Mesodermal cell (in vitro differentiated cells): ENCODE data around the gene BAZ2B.

ENCODE experiments used
- H3K27ac ChIP-seq: 2 replicates; pipeline ENCODE4 v1.7.0; 2013; ENCODE audit warnings: mild to moderate bottlenecking, low read depth, low read length, moderate library complexity; ENCODE audit not compliant: severe bottlenecking
- H3K36me3 ChIP-seq: 2 replicates; pipeline ENCODE4 v1.7.1; 2013; ENCODE audit warnings: mild to moderate bottlenecking, low read length, moderate library complexity; ENCODE audit not compliant: control insufficient read depth, insufficient read depth
- H3K4me1 ChIP-seq: one replicate; pipeline ENCODE4 v1.7.1; 2013; ENCODE audit warnings: mild to moderate bottlenecking, low read length; ENCODE audit not compliant: insufficient read depth, control insufficient read depth, poor library complexity, severe bottlenecking
- H3K4me3 ChIP-seq: 2 replicates; pipeline ENCODE4 v1.7.0; 2013; ENCODE audit warnings: low read length, control low read depth, mild to moderate bottlenecking; ENCODE audit not compliant: insufficient read depth, poor library complexity, severe bottlenecking; ENCODE audit errors: extremely low read depth
- H3K9me3 ChIP-seq: 2 replicates; pipeline ENCODE4 v1.7.1; 2013; ENCODE audit warnings: mild to moderate bottlenecking, low read length, moderate library complexity; ENCODE audit not compliant: control insufficient read depth
- WGBS, 2 experiments: methylation state at CpG; one replicate each; pipeline ENCODE4 v1.1.5; 2013; ENCODE audit warnings: missing lambda C conversion rate in 2 of 2; ENCODE audit not compliant: insufficient coverage in 2 of 2; 5-methylcytosine and 5-hydroxymethylcytosine counted together

Gene BAZ2B

DNA sequence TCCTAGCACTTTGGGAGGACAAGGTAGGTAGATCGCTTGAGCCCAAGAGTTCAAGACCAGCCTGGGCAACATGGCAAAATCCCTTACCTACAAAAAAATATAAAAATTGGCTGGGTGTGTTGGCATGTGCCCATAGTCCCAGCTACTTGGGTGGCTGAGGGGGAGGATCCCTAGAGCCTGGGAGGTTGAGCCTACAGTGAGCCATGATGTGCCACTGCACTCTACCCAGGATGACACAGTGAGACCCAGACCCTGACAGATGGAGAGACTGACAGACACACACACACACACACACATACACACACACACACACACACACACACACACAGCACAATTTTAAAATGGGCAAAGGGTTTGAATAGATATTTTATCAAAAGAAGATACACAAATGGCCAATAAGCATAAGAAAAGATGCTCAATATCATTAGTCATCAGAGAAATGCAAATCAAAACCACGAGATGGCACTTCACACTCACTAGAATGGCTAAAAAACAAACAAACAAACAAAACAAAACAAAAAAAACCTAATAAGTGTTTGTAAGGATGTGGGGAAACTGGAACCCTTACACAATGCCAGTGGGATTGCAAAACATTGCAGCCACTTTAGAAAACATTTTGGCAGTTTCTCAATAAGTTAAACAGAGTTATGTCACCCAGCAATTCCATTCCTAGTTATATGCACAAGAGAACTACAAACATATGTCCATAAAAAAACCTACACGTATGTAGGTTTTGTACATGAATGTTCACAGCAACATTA, 42.3 kb downstream of the BAZ2B start:
- no CpG with 5 or more reads among the region's 3 CpGs for WGBS, 2 experiments
- H3K27ac ChIP-seq, result no peak overlapping the region

GRCh38 chr2:159573294-159573693, 43.1 kb downstream of the BAZ2B start:
- 90% methylated on average over 3 of the region's 4 CpGs; no CpG with 5 or more reads in 1 of the 2 experiments for WGBS, 2 experiments
- Histone ChIP-seq H3K36me3 (peaks cover 28% of the 10 kb centered on the region), H3K4me3 (no peak overlapping the region), H3K4me1 (no peaks in the 10 kb centered on the region), H3K27ac (no peak overlapping the region), H3K9me3 (peaks cover 13% of the 10 kb centered on the region)

More for the DNA sequence above, 42.3 kb downstream of the BAZ2B start:
- H3K9me3 ChIP-seq, result peaks cover 13% of the 10 kb centered on the region
- no peak overlapping the region for H3K4me3 ChIP-seq
- no peaks in the 10 kb centered on the region for H3K4me1 ChIP-seq
- peaks cover 28% of the 10 kb centered on the region for H3K36me3 ChIP-seq

GRCh38 chr2:159572459-159572858, 43.9 kb downstream of the BAZ2B start:
- peaks cover 13% of the 10 kb centered on the region for H3K9me3 ChIP-seq
- H3K4me3 ChIP-seq, result no peak overlapping the region
- H3K36me3 ChIP-seq, result peaks cover 34% of the 10 kb centered on the region
- H3K4me1 ChIP-seq, result no peaks in the 10 kb centered on the region
- no peak overlapping the region for H3K27ac ChIP-seq

DNA sequence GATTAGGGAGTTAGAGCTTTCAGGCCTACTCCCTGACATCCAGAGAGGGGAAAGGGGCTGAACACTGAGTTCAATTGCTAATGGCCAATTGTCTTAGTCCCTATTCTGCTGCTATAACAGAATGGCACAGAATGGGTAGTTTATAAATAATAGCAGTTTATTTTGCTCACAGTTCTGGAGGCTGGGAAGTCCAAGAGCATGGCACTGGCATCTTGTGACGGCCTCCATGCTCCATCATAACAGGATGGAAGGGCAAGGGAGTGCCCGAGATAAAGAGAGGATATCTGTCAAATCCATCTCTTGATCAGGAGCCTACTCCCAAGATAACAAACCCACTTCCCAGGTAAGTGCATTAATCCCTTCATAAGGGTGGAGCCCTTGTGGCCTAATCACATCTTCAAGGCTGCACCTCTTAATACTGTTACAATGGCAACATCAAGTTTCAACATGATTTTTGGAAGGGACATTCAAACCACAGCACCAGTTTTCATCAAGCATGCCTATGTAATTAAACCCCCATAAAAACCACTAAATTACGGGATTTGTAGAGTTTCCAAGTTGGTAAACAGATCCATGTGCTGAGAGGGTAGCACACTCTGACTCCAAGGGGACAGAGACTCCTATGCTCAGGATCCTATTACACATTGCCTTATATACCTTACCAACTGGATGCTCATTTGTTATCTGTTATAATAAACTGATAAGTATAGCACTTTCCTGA, 44.6 kb downstream of the BAZ2B start:
- WGBS, 2 experiments, result 90 to 100% methylated on average over 1 to 2 of the region's 3 CpGs
- Histone ChIP-seq H3K36me3 (peaks cover 34% of the 10 kb centered on the region), H3K4me3 (no peak overlapping the region)

DNA sequence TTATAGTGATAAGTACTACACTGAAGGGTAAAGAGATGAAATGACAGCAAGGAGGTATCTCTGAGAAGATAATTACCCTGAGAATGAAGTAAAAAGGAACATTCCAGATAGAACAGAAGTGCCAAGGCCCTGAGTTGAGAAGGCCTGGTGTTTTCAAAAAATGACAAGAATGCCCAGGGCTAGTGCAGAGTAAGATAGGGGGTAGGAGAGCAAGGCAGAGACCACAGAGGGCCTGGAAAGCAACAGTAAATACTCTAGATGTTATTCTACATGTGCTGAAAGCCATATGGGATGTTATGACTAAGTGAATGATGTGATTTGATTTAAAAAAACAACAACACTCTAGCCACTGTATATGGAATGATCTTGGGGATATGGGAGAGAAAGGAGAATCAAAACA, 52.3 kb downstream of the BAZ2B start:
- H3K4me3 ChIP-seq, result no peak overlapping the region
- peaks cover 7% of the 10 kb centered on the region for H3K4me1 ChIP-seq
- peaks cover 17% of the 10 kb centered on the region for H3K36me3 ChIP-seq
- peak overlapping the region; percentile 33 for H3K27ac ChIP-seq
- no peaks in the 10 kb centered on the region for H3K9me3 ChIP-seq

More for the DNA sequence above, 44.6 kb downstream of the BAZ2B start:
- Histone ChIP-seq H3K9me3 (peaks cover 13% of the 10 kb centered on the region), H3K27ac (no peak overlapping the region), H3K4me1 (no peaks in the 10 kb centered on the region)

DNA sequence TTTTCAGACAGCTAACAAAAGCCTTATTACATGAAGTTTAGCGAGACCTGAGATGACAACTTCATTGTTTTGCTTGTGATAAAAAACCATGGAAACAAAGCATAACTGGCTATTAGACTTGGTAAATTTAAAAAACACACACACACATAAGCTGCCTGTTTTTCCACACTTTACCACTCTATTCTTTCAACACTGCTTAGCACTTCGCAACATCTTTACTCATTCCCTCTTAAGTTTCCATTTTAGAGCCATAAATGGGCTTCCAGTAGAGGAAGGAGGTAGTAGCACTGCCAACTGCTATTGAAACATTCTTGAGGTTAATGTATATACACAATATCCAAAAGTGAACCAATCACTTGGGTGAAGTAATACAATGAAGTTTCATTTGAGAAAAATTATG, 54.1 kb downstream of the BAZ2B start:
- no CpG with 5 or more reads among the region's 2 CpGs for WGBS, 2 experiments
- peaks cover 11% of the 10 kb centered on the region for H3K36me3 ChIP-seq
- no peak overlapping the region for H3K4me3 ChIP-seq
- no peaks in the 10 kb centered on the region for H3K9me3 ChIP-seq
- H3K4me1 ChIP-seq, result peaks cover 7% of the 10 kb centered on the region
- H3K27ac ChIP-seq, result no peak overlapping the region

DNA sequence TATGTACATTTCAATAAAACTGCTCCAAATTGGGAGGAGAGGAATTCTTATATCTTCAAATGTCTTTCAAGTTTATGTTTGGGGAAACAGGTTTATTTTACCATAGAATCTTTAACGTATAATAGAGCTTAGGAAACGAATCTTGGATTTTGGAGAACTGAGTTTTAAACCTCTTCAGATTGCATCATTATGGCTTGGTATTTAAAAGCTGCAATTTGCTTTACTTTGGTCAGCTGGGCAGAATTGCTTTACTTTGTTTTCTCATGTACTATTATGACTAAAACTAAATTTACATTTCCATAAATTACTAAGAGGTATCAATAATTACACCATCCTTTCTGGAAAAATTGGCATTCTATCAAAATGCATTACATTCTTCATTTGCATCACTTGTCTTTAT, 54.6 kb downstream of the BAZ2B start:
- Histone ChIP-seq H3K36me3 (peaks cover 11% of the 10 kb centered on the region), H3K4me1 (peaks cover 7% of the 10 kb centered on the region), H3K9me3 (no peaks in the 10 kb centered on the region), H3K4me3 (no peak overlapping the region), H3K27ac (no peak overlapping the region)
- 100% methylated on average over 1 to 2 of the region's 2 CpGs for WGBS, 2 experiments

- H3K27ac ChIP-seq, result no peak overlapping the region
- peaks cover 11% of the 10 kb centered on the region for H3K36me3 ChIP-seq
- no peaks in the 10 kb centered on the region for H3K9me3 ChIP-seq
- peaks cover 7% of the 10 kb centered on the region for H3K4me1 ChIP-seq
- no peak overlapping the region for H3K4me3 ChIP-seq
These were observed 55.1 kb downstream of the BAZ2B start for GRCh38 chr2:159561242-159561641.

GRCh38 chr2:159559034-159559433, 57.3 kb downstream of the BAZ2B start:
- Histone ChIP-seq H3K4me1 (peaks cover 3% of the 10 kb centered on the region), H3K27ac (no peak overlapping the region), H3K4me3 (no peak overlapping the region), H3K36me3 (no peaks in the 10 kb centered on the region), H3K9me3 (no peaks in the 10 kb centered on the region)
- 100% methylated on average over 2 of the region's 4 CpGs; no CpG with 5 or more reads in 1 of the 2 experiments for WGBS, 2 experiments

DNA sequence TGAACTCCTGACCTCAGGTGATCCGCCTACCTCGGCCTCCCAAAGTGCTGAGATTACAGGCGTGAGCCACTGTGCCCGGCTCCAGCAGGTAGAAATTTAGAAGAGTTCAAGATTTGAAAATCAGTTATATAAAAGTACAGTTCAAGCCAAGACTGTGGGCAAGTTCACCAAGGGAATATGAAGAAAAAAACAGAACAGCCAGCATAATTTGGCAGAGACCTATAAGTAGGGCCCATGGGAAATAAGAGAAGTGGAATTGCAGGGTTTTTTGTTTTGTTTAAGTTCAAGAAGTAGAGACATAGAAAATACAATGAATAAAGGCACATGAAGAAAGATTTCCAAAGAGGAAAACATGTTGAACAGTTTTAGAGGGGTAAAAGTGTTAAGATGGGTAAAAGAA, 57.9 kb downstream of the BAZ2B start:
- Histone ChIP-seq H3K4me1 (no peaks in the 10 kb centered on the region), H3K9me3 (no peaks in the 10 kb centered on the region), H3K4me3 (no peak overlapping the region), H3K36me3 (no peaks in the 10 kb centered on the region), H3K27ac (no peak overlapping the region)
- 89 to 93% methylated on average over 4 of the region's 4 CpGs for WGBS, 2 experiments

- Histone ChIP-seq H3K4me3 (no peak overlapping the region), H3K36me3 (no peaks in the 10 kb centered on the region), H3K9me3 (no peaks in the 10 kb centered on the region), H3K4me1 (no peaks in the 10 kb centered on the region), H3K27ac (no peak overlapping the region)
- WGBS, 2 experiments, result 77 to 100% methylated on average over 2 to 4 of the region's 5 CpGs
These were observed 58.8 kb downstream of the BAZ2B start for GRCh38 chr2:159557437-159558034.
